Left ventricle myocardium inferior (tissue), 1 donor: ENCODE data around the gene AKAP11. TPM values are rescaled to one million over a fixed set of nuclear protein-coding genes. Genes with fewer than 3 reads are reported as not detected.

Experiments used
- DNase-seq: peaks from one replicate; pipeline ENCODE4 v3.0.0-alpha.2; 2020
- H3K27ac ChIP-seq: fragments of 200-600 bp; replicated peaks from 2 replicates; pipeline ENCODE4 v1.8.0; 2021
- H3K27me3 ChIP-seq: fragments of 200-600 bp; 2 replicates; pipeline ENCODE4 v1.8.0; 2021; ENCODE audit warnings: low read depth
- H3K36me3 ChIP-seq: fragments of 200-600 bp; 2 replicates; pipeline ENCODE4 v1.8.0; 2021
- H3K4me1 ChIP-seq: fragments of 200-600 bp; 2 replicates; pipeline ENCODE4 v1.8.0; 2021
- H3K4me3 ChIP-seq: fragments of 200-600 bp; 2 replicates; pipeline ENCODE4 v1.8.0; 2021; ENCODE audit warnings: mild to moderate bottlenecking, moderate library complexity
- H3K9me3 ChIP-seq: fragments of 200-600 bp; replicated peaks from 2 replicates; pipeline ENCODE4 v1.8.0; 2021
- CTCF ChIP-seq: fragments of 200-600 bp; IDR thresholded peaks from 2 replicates; pipeline ENCODE4 v1.8.0; 2021; ENCODE audit warnings: antibody characterized with exemption, mild to moderate bottlenecking, borderline replicate concordance
- intact Hi-C: fragments of 100-400 bp; cut with micrococcal nuclease; formaldehyde crosslinking; loops from one replicate; pipeline ENCODE4 v1.11.0; 2022
- total RNA-seq: library from RNA; stranded (reverse); fragmentation: NEBNext Ultra II Directional; extraction: Animal tissue kit (Norgen Biotek cat#: 25700); gene quantifications from one replicate; pipeline ENCODE4 v1.2.1, GENCODE V29; 2021
- donor health status: DM: no; HTN: yes; CAD: no; lungs with severe emphysema.

Gene AKAP11
- total RNA-seq, 1 donor from 2014 or later, result 22.7 TPM

- no peak for TF ChIP-seq CTCF
- Histone ChIP-seq H3K27me3 (no peaks in the 10 kb centered on the region), H3K36me3 (no peaks in the 10 kb centered on the region), H3K27ac (no peak overlapping the region), H3K9me3 (no peaks in the 10 kb centered on the region), H3K4me3 (no peak overlapping the region), H3K4me1 (no peaks in the 10 kb centered on the region)
- intact Hi-C loops, result no loop called here
- DNase-seq, result no peak
Observed at GRCh38 chr13:42247883-42248282, 24.1 kb upstream of the AKAP11 start.

GRCh38 chr13:42255886-42256285 lies 16.1 kb upstream of the AKAP11 start:
- no peak for DNase-seq
- intact Hi-C loops, result no loop called here
- no peaks in the 10 kb centered on the region for H3K36me3 ChIP-seq
- H3K27me3 ChIP-seq, result no peaks in the 10 kb centered on the region
- H3K9me3 ChIP-seq, result no peaks in the 10 kb centered on the region
- no peak overlapping the region for H3K4me3 ChIP-seq
- no peaks in the 10 kb centered on the region for H3K4me1 ChIP-seq
- TF ChIP-seq CTCF, result no peak
- no peak overlapping the region for H3K27ac ChIP-seq

- no peak for DNase-seq
- TF ChIP-seq CTCF, result no peak
- H3K27ac ChIP-seq, result no peak overlapping the region
- H3K4me3 ChIP-seq, result no peak overlapping the region
- H3K9me3 ChIP-seq, result no peaks in the 10 kb centered on the region
- no peaks in the 10 kb centered on the region for H3K36me3 ChIP-seq
- no peaks in the 10 kb centered on the region for H3K4me1 ChIP-seq
- no peaks in the 10 kb centered on the region for H3K27me3 ChIP-seq
- intact Hi-C loops, result no loop called here
Observed at GRCh38 chr13:42258747-42259146, 13.2 kb upstream of the AKAP11 start.

- Histone ChIP-seq H3K27ac (no peak overlapping the region), H3K27me3 (no peaks in the 10 kb centered on the region), H3K36me3 (no peaks in the 10 kb centered on the region), H3K9me3 (no peaks in the 10 kb centered on the region), H3K4me3 (no peak overlapping the region), H3K4me1 (no peaks in the 10 kb centered on the region)
- intact Hi-C loops, result no loop called here
- no peak for TF ChIP-seq CTCF
- no peak for DNase-seq
Observed at GRCh38 chr13:42259515-42259914, 12.4 kb upstream of the AKAP11 start.

GRCh38 chr13:42260903-42261654 lies 10.9 kb upstream of the AKAP11 start:
- no peak for DNase-seq
- Histone ChIP-seq H3K36me3 (no peaks in the 10 kb centered on the region), H3K9me3 (no peaks in the 10 kb centered on the region), H3K27ac (no peak overlapping the region), H3K4me1 (peaks cover under 1% of the 10 kb centered on the region), H3K4me3 (no peak overlapping the region), H3K27me3 (no peaks in the 10 kb centered on the region)
- intact Hi-C loops, result no loop called here
- no peak for TF ChIP-seq CTCF
